Stomach smooth muscle (tissue), 2 donors: ENCODE results near the gene RHOB.

Experiments
- H3K27ac ChIP-seq: one replicate; pipeline ENCODE4 v1.7.0; 2013; ENCODE audit warnings: mild to moderate bottlenecking, low read length, inconsistent platforms
- H3K27me3 ChIP-seq, 2 donors: one replicate each; pipeline ENCODE4 v1.7.0; 2013; ENCODE audit warnings: low read length in 2 of 2; ENCODE audit not compliant: insufficient read depth in 2 of 2, control insufficient read depth in 1 of 2
- H3K36me3 ChIP-seq, 2 donors: one replicate each; pipeline ENCODE4 v1.7.0; 2013; ENCODE audit warnings: low read length in 2 of 2; ENCODE audit not compliant: control insufficient read depth in 2 of 2, insufficient read depth in 2 of 2
- H3K4me1 ChIP-seq: one replicate; pipeline ENCODE4 v1.7.0; 2013; ENCODE audit warnings: low read length; ENCODE audit not compliant: control insufficient read depth, insufficient read depth
- H3K4me3 ChIP-seq, 2 donors: one replicate each; pipeline ENCODE4 v1.7.0; 2013; ENCODE audit warnings: low read length in 2 of 2
- H3K9ac ChIP-seq, 2 donors: one replicate each; pipeline ENCODE4 v1.7.0; 2013; ENCODE audit warnings: low read length in 2 of 2, mild to moderate bottlenecking in 1 of 2
- H3K9me3 ChIP-seq, 2 donors: one replicate each; pipeline ENCODE4 v1.7.0; 2013; ENCODE audit warnings: low read length in 2 of 2; ENCODE audit not compliant: control insufficient read depth in 2 of 2
- donor health status: healthy.
- donor health status: Pancreatic carcinoma.

Gene RHOB

DNA sequence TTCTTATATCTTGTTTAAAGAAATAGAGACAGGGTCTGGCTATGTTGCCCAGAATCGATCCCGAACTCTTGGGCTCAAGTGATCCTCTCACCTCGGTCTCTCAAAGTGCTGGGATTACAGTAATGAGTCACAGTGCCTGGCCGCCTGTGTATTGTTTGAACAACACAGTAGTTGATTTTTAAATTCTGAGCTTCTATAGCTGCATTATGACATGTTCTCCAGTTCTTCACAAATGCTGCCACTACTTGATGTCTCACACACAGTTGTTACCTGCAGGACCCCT is 7.7 kb upstream of the RHOB start:
- peak overlapping the region; percentile 49 for H3K27ac ChIP-seq
- no peaks in the 10 kb centered on the region for H3K36me3 ChIP-seq
- peak overlapping the region in 1 of 2 donors; percentile 15 for H3K4me3 ChIP-seq
- no peaks in the 10 kb centered on the region for H3K27me3 ChIP-seq
- H3K9me3 ChIP-seq, result no peaks in the 10 kb centered on the region
- peaks cover 19% of the 10 kb centered on the region for H3K4me1 ChIP-seq
- H3K9ac ChIP-seq, result peak overlapping the region; percentile 36 to 38

DNA sequence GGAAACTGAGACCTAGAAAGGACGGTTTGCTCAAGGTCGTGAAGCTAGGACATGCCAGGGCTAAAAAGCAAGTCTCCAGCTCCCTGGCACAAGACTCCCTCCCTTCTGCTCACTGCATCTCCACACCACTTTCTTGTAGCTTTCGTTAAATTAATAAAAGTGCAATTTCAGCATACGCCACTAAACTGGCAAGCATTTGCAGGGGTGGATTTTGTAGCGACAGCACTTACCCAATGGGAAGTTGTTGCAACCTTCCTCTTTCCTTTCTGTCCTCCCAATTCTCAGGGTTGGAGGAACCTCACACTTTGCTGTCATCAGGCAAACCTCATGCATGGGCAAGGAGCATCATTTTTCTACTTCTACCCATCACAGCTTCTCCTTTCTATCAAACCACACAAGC is 7.4 kb upstream of the RHOB start:
- no peaks in the 10 kb centered on the region for H3K9me3 ChIP-seq
- H3K27me3 ChIP-seq, result no peaks in the 10 kb centered on the region
- H3K36me3 ChIP-seq, result no peaks in the 10 kb centered on the region
- peak overlapping the region; percentile 49 for H3K27ac ChIP-seq
- H3K4me1 ChIP-seq, result peaks cover 20% of the 10 kb centered on the region
- H3K4me3 ChIP-seq, result peak overlapping the region in 1 of 2 donors; percentile 15
- H3K9ac ChIP-seq, result peak overlapping the region in 1 of 2 donors; percentile 13

DNA sequence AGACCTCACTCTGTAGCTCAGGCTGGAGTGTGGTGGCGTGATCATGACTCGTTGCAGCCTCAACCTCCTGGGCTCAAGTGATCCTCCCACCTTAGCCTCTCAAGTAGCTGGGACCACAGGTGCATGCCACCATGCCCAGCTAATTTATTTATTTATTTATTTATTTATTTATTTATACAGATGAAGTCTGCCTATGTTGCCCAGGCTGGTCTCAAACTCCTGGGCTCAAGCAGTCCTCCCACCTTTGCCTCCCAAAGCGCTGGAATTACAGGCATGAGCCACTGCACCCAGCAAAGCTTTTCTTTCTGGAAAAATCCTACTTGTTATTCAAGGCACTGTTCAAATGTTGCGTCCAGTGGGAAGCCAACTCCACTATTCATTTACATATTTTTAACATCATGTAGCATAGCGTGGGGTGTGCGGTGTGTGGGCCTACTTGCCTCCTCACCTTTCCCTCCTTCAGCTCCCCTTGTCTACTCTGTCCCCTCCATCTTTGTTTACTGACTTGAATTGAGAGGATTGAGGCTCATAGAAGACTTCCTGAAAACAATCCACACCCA is 6.8 kb upstream of the RHOB start:
- Histone ChIP-seq H3K4me1 (peaks cover 26% of the 10 kb centered on the region), H3K36me3 (no peaks in the 10 kb centered on the region), H3K4me3 (no peak overlapping the region), H3K9me3 (no peaks in the 10 kb centered on the region), H3K27me3 (no peaks in the 10 kb centered on the region), H3K27ac (no peak overlapping the region), H3K9ac (no peak overlapping the region)

DNA sequence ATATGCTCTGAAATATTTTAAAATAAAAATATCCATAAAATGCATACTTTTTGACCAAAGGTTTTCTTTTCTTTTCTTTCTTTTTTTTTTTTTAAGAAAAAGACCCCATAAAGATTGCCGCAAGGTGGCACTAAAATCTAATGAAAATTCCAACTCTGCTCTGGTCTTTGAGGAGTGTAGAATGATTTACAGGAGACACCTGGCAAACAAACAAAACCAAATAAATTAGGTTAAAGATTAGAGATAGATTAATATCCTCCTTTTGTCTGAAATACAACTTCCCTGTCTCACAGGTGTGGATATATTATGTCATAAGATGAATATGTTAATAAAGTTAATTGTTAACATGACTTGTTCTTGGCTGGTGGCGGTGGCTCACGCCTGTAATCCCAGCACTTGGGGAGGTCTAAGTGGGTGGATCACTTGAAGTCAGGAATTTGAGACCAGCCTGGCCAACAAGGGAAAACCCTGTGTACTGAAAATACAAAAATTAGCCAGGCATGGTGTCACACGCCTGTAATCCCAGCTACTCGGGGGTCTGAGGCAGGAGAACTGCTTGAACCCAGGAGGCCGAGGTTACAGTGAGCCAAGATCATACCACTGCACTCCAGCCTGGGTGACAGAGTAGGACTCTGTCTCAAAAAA is 3.5 kb upstream of the RHOB start:
- Histone ChIP-seq H3K27ac (peak overlapping the region; percentile 100), H3K36me3 (peaks cover 3 to 10% of the 10 kb centered on the region in 2 donors), H3K9me3 (no peaks in the 10 kb centered on the region), H3K27me3 (no peaks in the 10 kb centered on the region), H3K4me1 (peaks cover 29% of the 10 kb centered on the region), H3K9ac (peak overlapping the region; percentile 29 to 52), H3K4me3 (peak overlapping the region in 1 of 2 donors; percentile 54)

DNA sequence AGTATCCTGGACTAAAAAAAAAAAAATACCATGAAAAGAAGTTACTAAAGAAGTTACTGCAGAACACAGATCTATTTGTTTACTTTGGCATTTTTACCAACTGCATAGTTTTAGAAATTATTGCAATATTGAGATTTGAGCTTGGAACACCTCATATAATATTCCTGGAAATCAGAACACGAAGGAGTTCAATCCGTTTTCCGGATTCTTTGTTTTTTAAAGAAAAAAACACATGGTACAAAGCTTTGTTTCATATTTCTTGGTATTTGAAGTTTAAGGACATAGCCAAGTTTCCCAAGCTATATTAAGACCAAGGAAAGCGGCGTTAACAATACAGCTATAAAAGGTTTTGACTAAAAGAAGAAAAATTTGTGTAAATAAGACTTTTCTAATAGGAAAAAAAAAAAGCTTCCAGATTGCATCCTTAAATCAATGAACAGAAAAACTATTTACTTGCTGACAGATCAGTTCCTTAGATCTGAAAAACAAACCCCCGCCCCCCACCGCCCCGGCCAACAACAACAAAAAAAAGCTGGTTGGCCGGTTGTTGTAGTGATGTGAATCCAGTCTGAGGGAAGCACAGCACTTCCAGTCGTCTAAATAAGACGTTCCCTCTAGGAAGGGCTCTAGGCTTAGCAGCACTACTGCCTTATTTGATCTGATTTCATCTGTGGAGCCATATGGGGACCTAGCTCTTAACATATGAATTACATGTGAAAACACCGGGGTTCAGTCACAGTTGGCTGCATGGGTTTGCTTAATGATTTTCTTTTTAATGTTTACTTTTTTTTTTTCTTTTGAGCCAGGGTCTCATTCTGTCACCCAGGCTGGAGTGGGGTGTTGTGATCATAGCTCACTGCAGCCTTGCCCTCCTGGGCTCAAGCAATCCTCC is 2.5 kb upstream of the RHOB start:
- Histone ChIP-seq H3K27me3 (no peaks in the 10 kb centered on the region), H3K9ac (peak overlapping the region; percentile 75 to 96), H3K4me3 (peak overlapping the region; percentile 52 to 99)

DNA sequence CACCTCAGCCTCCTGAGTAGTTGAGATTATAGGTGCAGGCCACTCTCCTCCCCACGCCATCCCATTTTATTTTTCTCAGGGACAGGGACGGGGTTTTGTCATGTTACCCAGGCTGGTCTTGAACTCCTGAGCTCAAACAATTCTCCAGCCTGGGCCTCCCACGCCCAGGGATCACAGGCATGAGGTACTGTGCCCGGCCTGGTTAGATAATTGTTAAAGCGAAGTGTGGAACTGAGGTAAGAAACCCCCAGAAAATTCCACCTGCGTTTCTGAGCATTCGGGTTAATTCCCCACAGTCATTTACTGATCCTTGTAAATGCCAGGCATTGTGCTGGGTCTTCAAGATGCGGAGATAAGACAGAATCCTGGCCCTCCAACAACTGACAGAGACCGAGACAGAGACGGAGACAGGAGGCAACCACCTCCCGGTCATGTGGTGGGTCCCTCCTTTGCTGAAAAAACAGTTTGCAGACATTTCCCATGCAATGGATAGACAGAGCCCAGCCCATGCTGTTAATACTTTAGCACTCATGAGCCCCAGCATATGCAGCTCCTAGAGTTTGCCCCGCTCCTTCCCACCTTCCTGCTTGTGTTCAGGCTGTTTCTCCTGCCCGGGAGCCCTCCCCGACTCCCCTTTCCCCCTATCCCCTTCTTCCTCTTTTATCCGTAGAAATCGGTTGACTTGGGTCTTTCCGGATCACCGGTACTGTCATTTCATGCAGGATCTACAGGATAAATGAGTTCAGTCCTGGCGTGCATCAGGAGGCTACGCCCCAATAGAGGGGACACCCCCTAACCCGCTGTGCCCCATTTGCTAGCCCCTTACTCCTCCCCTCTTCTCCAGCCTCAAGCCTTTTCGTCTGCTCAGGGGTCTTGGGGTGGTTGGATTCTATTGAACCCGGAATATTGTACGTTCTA is 1.6 kb upstream of the RHOB start:
- H3K9me3 ChIP-seq, result no peaks in the 10 kb centered on the region
- peak overlapping the region; percentile 75 to 96 for H3K9ac ChIP-seq
- H3K4me1 ChIP-seq, result peaks cover 20% of the 10 kb centered on the region
- H3K4me3 ChIP-seq, result peak overlapping the region; percentile 52 to 99
- peaks cover 13 to 23% of the 10 kb centered on the region in 2 donors for H3K36me3 ChIP-seq
- H3K27me3 ChIP-seq, result no peaks in the 10 kb centered on the region
- H3K27ac ChIP-seq, result peak overlapping the region; percentile 100

More for the DNA sequence above, 2.5 kb upstream of the RHOB start:
- H3K9me3 ChIP-seq, result no peaks in the 10 kb centered on the region
- H3K36me3 ChIP-seq, result peaks cover 9 to 19% of the 10 kb centered on the region in 2 donors
- H3K27ac ChIP-seq, result peak overlapping the region; percentile 100
- peaks cover 21% of the 10 kb centered on the region for H3K4me1 ChIP-seq

DNA sequence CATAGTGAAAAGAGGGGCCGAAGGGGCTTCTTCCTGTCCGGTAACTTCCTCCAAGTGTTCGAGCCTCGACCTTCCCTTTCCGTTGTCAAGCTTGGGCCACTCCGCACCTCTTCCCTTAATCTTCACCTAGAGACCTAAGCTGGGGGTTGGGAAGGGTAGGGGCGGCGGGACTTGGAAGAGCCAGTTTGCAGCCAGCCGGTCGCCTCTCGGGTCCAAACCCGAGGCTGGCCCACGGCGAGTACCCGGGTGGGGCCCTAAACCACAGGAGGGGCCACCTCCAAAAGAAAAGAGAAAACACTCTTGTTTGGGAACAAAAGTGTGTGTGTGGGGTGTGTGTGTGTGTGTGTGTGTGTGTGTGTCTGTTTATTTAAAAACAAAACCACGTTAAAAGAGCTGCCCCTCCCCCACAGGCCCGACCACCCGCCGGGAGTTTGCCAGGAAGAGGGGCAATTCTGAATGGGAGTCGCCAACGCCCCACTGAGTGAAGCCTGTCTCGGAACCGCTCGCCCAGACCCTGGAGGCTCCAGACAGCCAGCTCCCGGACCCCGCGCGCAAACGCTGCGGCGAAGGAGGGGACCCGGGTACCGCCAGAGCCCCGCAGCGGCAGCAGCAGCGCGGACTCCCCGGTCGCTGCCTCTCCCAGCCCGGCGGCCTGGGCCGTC is 488 bp upstream of the RHOB start:
- Histone ChIP-seq H3K9me3 (no peaks in the 10 kb centered on the region), H3K4me1 (peaks cover 24% of the 10 kb centered on the region), H3K4me3 (peak overlapping the region; percentile 73 to 99), H3K27ac (peak overlapping the region; percentile 100), H3K9ac (peak overlapping the region; percentile 93 to 96), H3K27me3 (no peaks in the 10 kb centered on the region), H3K36me3 (peaks cover 13 to 23% of the 10 kb centered on the region in 2 donors)

DNA sequence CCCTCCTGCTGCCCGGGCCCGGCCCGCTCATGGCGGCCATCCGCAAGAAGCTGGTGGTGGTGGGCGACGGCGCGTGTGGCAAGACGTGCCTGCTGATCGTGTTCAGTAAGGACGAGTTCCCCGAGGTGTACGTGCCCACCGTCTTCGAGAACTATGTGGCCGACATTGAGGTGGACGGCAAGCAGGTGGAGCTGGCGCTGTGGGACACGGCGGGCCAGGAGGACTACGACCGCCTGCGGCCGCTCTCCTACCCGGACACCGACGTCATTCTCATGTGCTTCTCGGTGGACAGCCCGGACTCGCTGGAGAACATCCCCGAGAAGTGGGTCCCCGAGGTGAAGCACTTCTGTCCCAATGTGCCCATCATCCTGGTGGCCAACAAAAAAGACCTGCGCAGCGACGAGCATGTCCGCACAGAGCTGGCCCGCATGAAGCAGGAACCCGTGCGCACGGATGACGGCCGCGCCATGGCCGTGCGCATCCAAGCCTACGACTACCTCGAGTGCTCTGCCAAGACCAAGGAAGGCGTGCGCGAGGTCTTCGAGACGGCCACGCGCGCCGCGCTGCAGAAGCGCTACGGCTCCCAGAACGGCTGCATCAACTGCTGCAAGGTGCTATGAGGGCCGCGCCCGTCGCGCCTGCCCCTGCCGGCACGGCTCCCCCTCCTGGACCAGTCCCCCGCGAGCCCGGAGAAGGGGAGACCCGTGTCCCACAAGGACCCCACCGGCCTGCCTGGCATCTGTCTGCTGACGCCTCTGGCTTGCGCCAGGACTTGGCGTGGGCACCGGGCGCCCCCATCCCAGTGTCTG is 767 bp downstream of the RHOB start:
- Histone ChIP-seq H3K9ac (peak overlapping the region; percentile 100), H3K4me3 (peak overlapping the region; percentile 99), H3K27me3 (no peaks in the 10 kb centered on the region), H3K9me3 (no peaks in the 10 kb centered on the region), H3K27ac (peak overlapping the region; percentile 100), H3K36me3 (peaks cover 13 to 23% of the 10 kb centered on the region in 2 donors), H3K4me1 (peaks cover 34% of the 10 kb centered on the region)

DNA sequence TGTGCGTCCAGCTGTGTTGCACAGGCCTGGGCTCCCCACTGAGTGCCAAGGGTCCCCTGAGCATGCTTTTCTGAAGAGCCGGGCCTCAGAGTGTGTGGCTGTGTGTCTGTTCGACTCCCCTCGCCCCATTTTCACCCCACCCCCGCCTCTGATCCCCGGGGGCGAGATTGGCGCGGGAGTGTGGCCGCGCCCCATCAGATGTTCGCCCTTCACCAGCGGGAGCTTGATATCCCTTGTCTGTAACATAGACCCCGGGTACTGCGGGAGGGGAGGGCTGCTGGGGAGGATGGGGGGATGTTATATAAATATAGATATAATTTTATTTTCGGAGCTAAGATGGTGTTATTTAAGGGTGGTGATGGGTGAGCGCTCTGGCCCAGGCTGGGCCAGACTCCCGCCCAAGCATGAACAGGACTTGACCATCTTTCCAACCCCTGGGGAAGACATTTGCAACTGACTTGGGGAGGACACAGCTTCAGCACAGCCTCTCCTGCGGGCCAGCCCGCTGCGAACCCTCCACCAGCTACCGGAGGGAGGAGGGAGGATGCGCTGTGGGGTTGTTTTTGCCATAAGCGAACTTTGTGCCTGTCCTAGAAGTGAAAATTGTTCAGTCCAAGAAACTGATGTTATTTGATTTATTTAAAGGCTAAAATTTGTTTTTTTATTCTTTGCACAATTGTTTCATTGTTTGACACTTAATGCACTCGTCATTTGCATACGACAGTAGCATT is 1.5 kb downstream of the RHOB start:
- peaks cover 13 to 23% of the 10 kb centered on the region in 2 donors for H3K36me3 ChIP-seq
- H3K9me3 ChIP-seq, result no peaks in the 10 kb centered on the region
- H3K9ac ChIP-seq, result peak overlapping the region; percentile 100
- H3K27ac ChIP-seq, result peak overlapping the region; percentile 100
- H3K27me3 ChIP-seq, result no peaks in the 10 kb centered on the region
- H3K4me3 ChIP-seq, result peak overlapping the region; percentile 99
- H3K4me1 ChIP-seq, result peaks cover 38% of the 10 kb centered on the region
